Measurements from ENCODE around the gene MFAP1. TPM values are rescaled to one million over a fixed set of nuclear protein-coding genes. Genes with fewer than 3 reads are reported as not detected.
"Not testable (repeated sequence)": the region's sequence is repeated elsewhere in the genome, so short reads cannot be mapped to it uniquely, and the experiment has no call there.

The MFAP1 gene
- total RNA-seq, 1 experiment from 2014 or later = 44.7 TPM

DNA sequence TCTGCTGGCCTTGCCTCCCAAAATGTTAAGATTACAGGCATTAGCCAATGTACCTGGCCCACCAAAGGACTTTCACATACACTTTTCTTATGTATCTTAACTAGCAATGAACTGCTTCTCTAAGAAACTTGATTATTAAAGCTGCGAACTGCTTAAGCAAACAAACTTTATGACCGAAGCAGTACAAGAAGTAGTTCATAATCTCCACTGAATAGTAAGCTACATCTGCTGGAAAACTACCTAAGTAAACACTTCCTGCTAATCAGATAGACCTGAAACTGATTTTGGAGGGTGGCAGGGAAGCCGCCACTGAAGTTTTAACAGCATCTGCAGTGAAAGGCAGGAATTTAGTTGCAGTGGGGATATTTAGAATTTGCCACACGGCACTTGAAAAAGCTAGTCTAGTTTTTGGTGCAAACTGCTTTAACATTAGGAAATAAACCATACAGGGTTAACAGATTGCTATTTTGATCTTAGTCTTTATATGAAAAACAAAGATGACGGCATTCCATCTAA, 16.0 kb downstream of the MFAP1 start:
- H2AK5ac ChIP-seq (ENCODE audit: insufficient read length, low read length) = no peak overlapping the region
- no peak overlapping the region for H2BK20ac ChIP-seq (ENCODE audit: low read depth, low read length, poor library complexity, severe bottlenecking)
- Mint-ChIP-seq H3K4me1 (no peaks in the 10 kb centered on the region), H3K9me3 (no peaks in the 10 kb centered on the region), H3K4me3 (no peak overlapping the region), H3K27me3 (ENCODE audit: low read depth) (no peaks in the 10 kb centered on the region), H3K36me3 (ENCODE audit: insufficient read depth in 1 of 3, low read depth in 3 of 3) (peaks cover 49 to 95% (median 82%) of the 10 kb centered on the region in 3 experiments), H3K27ac (no peak overlapping the region; a peak in 1 of 7 replicates)
- no peak overlapping the region for H2AFZ ChIP-seq (ENCODE audit: low read length)
- no peaks in the 10 kb centered on the region for H3K27me3 ChIP-seq (ENCODE audit: insufficient read depth, low read length)
- H4K91ac ChIP-seq (ENCODE audit: insufficient read length, low read depth, low read length) = no peak overlapping the region
- no peak overlapping the region for H3K56ac ChIP-seq (ENCODE audit: insufficient read length, low read depth, low read length)
- TF ChIP-seq, protein P1, sequence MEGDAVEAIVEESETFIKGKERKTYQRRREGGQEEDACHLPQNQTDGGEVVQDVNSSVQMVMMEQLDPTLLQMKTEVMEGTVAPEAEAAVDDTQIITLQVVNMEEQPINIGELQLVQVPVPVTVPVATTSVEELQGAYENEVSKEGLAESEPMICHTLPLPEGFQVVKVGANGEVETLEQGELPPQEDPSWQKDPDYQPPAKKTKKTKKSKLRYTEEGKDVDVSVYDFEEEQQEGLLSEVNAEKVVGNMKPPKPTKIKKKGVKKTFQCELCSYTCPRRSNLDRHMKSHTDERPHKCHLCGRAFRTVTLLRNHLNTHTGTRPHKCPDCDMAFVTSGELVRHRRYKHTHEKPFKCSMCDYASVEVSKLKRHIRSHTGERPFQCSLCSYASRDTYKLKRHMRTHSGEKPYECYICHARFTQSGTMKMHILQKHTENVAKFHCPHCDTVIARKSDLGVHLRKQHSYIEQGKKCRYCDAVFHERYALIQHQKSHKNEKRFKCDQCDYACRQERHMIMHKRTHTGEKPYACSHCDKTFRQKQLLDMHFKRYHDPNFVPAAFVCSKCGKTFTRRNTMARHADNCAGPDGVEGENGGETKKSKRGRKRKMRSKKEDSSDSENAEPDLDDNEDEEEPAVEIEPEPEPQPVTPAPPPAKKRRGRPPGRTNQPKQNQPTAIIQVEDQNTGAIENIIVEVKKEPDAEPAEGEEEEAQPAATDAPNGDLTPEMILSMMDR (conservative IDR thresholded peaks at IDR 0.05) = no peak
- no peak overlapping the region for H3K9ac ChIP-seq (ENCODE audit: extremely low read depth, insufficient read length, low read length)
- no peaks in the 10 kb centered on the region for H3K4me1 ChIP-seq (ENCODE audit: insufficient read depth, low read length)
- H3K4ac ChIP-seq (ENCODE audit: low read depth, low read length) = no peak overlapping the region
- no peak overlapping the region for H3K23ac ChIP-seq (ENCODE audit: insufficient read length, low read depth, low read length)
- H2BK120ac ChIP-seq (ENCODE audit: low read depth, low read length, poor library complexity, severe bottlenecking) = no peak overlapping the region
- no peak overlapping the region for H3K18ac ChIP-seq (ENCODE audit: insufficient read length, low read depth, low read length)
- H4K8ac ChIP-seq (replicated peaks; ENCODE audit: insufficient read length, low read depth, low read length) = no peak overlapping the region
- no peak overlapping the region for H3K4me2 ChIP-seq (ENCODE audit: insufficient read depth, insufficient read length, low read length)
- WGBS (ENCODE audit: extremely low coverage, insufficient read length, low lambda C conversion rate) = no CpG with 5 or more reads among the region's 5 CpGs
- H4K20me1 ChIP-seq (ENCODE audit: control insufficient read depth, insufficient read depth, insufficient read length) = no peaks in the 10 kb centered on the region
- no peak overlapping the region for H4K5ac ChIP-seq (ENCODE audit: insufficient read length, low read depth, low read length)
- H3K79me2 ChIP-seq (ENCODE audit: insufficient read depth, low read length) = no peaks in the 10 kb centered on the region
- no peak overlapping the region for H3K27ac ChIP-seq (ENCODE audit: insufficient read length, low read depth, low read length)
- H3K23me2 ChIP-seq (ENCODE audit: insufficient read length, low read depth, low read length, poor library complexity, severe bottlenecking) = no peaks in the 10 kb centered on the region
- H3K79me1 ChIP-seq (ENCODE audit: insufficient read depth, low read depth, low read length, poor library complexity, severe bottlenecking) = no peaks in the 10 kb centered on the region
- H2BK5ac ChIP-seq (ENCODE audit: insufficient read length, low read length) = no peak overlapping the region
- H2BK15ac ChIP-seq (ENCODE audit: low read depth, low read length) = no peak overlapping the region
- H3K14ac ChIP-seq (ENCODE audit: insufficient read depth, low read length) = no peak overlapping the region
- no peak for DNase-seq
- H3T11ph ChIP-seq (ENCODE audit: low read length) = no peak overlapping the region
- no peaks in the 10 kb centered on the region for H3K9me3 ChIP-seq (ENCODE audit: control insufficient read depth, low read depth, low read length)
- H2BK12ac ChIP-seq (ENCODE audit: insufficient read length, low read depth, low read length) = no peak overlapping the region

DNA sequence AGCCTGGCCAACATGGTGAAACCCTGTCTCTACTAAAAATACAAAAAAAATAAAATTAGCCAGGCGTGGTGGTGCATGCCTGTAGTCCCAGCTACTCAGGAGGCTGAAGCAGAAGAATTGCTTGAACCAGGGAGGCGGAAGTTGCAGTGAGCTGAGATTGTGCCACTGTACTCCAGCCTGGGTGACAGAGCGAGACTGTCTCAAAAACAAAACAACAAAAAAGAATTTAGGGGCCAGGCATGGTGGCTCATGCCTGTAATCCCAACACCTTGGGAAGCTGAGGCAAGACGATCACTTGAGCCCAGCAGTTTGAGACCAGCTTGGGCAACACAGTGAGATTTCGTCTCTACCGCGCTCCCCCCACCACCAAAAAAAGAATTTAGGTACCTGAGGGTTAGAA, 21.8 kb downstream of the MFAP1 start:
- H3K27me3 Mint-ChIP-seq (ENCODE audit: low read depth); H3K4me1 ChIP-seq (ENCODE audit: insufficient read depth, low read length); H2BK20ac ChIP-seq (ENCODE audit: low read depth, low read length, poor library complexity, severe bottlenecking); H3K14ac ChIP-seq (ENCODE audit: insufficient read depth, low read length); H3K56ac ChIP-seq (ENCODE audit: insufficient read length, low read depth, low read length); DNase-seq; H2BK5ac ChIP-seq (ENCODE audit: insufficient read length, low read length); H4K5ac ChIP-seq (ENCODE audit: insufficient read length, low read depth, low read length); H3K79me1 ChIP-seq (ENCODE audit: insufficient read depth, low read depth, low read length, poor library complexity, severe bottlenecking); H3K23ac ChIP-seq (ENCODE audit: insufficient read length, low read depth, low read length); H4K8ac ChIP-seq (replicated peaks; ENCODE audit: insufficient read length, low read depth, low read length); H3K9me3 Mint-ChIP-seq; H2AFZ ChIP-seq (ENCODE audit: low read length); H3K79me2 ChIP-seq (ENCODE audit: insufficient read depth, low read length); H3T11ph ChIP-seq (ENCODE audit: low read length); H2BK12ac ChIP-seq (ENCODE audit: insufficient read length, low read depth, low read length); H4K20me1 ChIP-seq (ENCODE audit: control insufficient read depth, insufficient read depth, insufficient read length); H2BK120ac ChIP-seq (ENCODE audit: low read depth, low read length, poor library complexity, severe bottlenecking); H3K27ac ChIP-seq (ENCODE audit: insufficient read length, low read depth, low read length); H3K4ac ChIP-seq (ENCODE audit: low read depth, low read length); H3K27ac Mint-ChIP-seq; H3K27me3 ChIP-seq (ENCODE audit: insufficient read depth, low read length); H3K4me3 Mint-ChIP-seq; H3K4me2 ChIP-seq (ENCODE audit: insufficient read depth, insufficient read length, low read length); H3K18ac ChIP-seq (ENCODE audit: insufficient read length, low read depth, low read length); H3K9ac ChIP-seq (ENCODE audit: extremely low read depth, insufficient read length, low read length); H4K91ac ChIP-seq (ENCODE audit: insufficient read length, low read depth, low read length); H2BK15ac ChIP-seq (ENCODE audit: low read depth, low read length); H3K23me2 ChIP-seq (ENCODE audit: insufficient read length, low read depth, low read length, poor library complexity, severe bottlenecking); H3K9me3 ChIP-seq (ENCODE audit: control insufficient read depth, low read depth, low read length); H2AK5ac ChIP-seq (ENCODE audit: insufficient read length, low read length): not testable (repeated sequence)
- Mint-ChIP-seq H3K4me1 (peaks cover 31 to 34% of the 10 kb centered on the region in 2 experiments), H3K36me3 (ENCODE audit: insufficient read depth in 1 of 3, low read depth in 3 of 3) (peaks cover 51 to 84% (median 65%) of the 10 kb centered on the region in 3 experiments)
- WGBS (ENCODE audit: extremely low coverage, insufficient read length, low lambda C conversion rate) = no CpG with 5 or more reads among the region's 7 CpGs

Data from H9 (cell line).